HepG2 (cell line): ENCODE measurements around the gene UBXN6. TPM values are rescaled to one million over a fixed set of nuclear protein-coding genes. Genes with fewer than 3 reads are reported as not detected.

Experiments
- MZF1 ChIP-seq: sonication (generic); formaldehyde crosslinking; IDR thresholded peaks from 2 replicates; pipeline ENCODE4 v1.8.1; 2023; ENCODE audit warnings: mild to moderate bottlenecking, missing genetic modification reagents, borderline replicate concordance
- PITX1 ChIP-seq: sonication (generic); formaldehyde crosslinking; IDR thresholded peaks from 2 replicates; pipeline ENCODE4 v1.5.1; 2020; ENCODE audit warnings: mild to moderate bottlenecking, missing genetic modification reagents
- PTBP1 ChIP-seq: fragments of 200-400 bp; formaldehyde crosslinking; IDR thresholded peaks from 2 replicates; pipeline ENCODE4 v1.6.1; 2018; ENCODE audit warnings: low read length, low read depth; ENCODE audit not compliant: poor library complexity, severe bottlenecking
- SAP130 ChIP-seq: IDR thresholded peaks from 2 replicates; pipeline ENCODE4 v1.6.1; 2016; ENCODE audit warnings: low read depth
- TEAD3 ChIP-seq: optimal IDR thresholded peaks from 2 replicates; pipeline ENCODE3; 2016; ENCODE audit warnings: borderline replicate concordance
- U2AF2 ChIP-seq: fragments of 200-400 bp; formaldehyde crosslinking; IDR thresholded peaks from 2 replicates; pipeline ENCODE4 v1.6.1; 2017; ENCODE audit warnings: low read depth, mild to moderate bottlenecking, low read length
- ZKSCAN1 ChIP-seq: fragments of 150-350 bp; IDR thresholded peaks from 2 replicates; pipeline ENCODE4 v1.6.1; 2014; ENCODE audit warnings: low read length
- ZMAT3 ChIP-seq: sonication (generic); formaldehyde crosslinking; conservative IDR thresholded peaks from 2 replicates; pipeline ENCODE4 v1.7.0; 2021; ENCODE audit warnings: missing genetic modification reagents
- ZNF225 ChIP-seq: sonication (generic); formaldehyde crosslinking; IDR thresholded peaks from 2 replicates; pipeline ENCODE4 v1.4.0; 2020; ENCODE audit warnings: mild to moderate bottlenecking, missing genetic modification reagents
- ZNF24 ChIP-seq: fragments of 450-650 bp; IDR thresholded peaks from 2 replicates; pipeline ENCODE4 v1.6.1; 2017; ENCODE audit warnings: antibody characterized with exemption, mild to moderate bottlenecking
- ZNF30 ChIP-seq: sonication (generic); formaldehyde crosslinking; IDR thresholded peaks from 2 replicates; pipeline ENCODE4 v1.5.0; 2020; ENCODE audit warnings: mild to moderate bottlenecking, missing genetic modification reagents
- ZNF547 ChIP-seq: sonication (generic); formaldehyde crosslinking; IDR thresholded peaks from 2 replicates; pipeline ENCODE4 v1.5.1; 2020; ENCODE audit warnings: mild to moderate bottlenecking, missing genetic modification reagents
- polyA plus RNA-seq, 8 experiments: library from polyadenylated mRNA; depleted of rRNA in 3 of 8; stranded (reverse) in 7 of 8; unstranded in 1 of 8; fragments of >200 nt; fragmentation: Illumina TruSeq in 4 of 8; extraction: Trizol in 4 of 8; gene quantifications; 2 replicates each; pipeline versions ENCODE4 v1.2.1 to v1.2.3, GENCODE V29; 2011 to 2016; ENCODE audit warnings: low read depth in 4 of 8, missing spikeins in 1 of 8, mixed read lengths in 1 of 8; ENCODE audit not compliant: insufficient read depth in 1 of 8
- total RNA-seq, 5 experiments: library from RNA; depleted of rRNA; stranded (reverse); fragments of >200 nt; fragmentation: Illumina TruSeq; extraction: Trizol; gene quantifications; 2 replicates each; pipeline ENCODE4 v1.2.3, GENCODE V29; 2016; ENCODE audit warnings: low read depth in 1 of 5
- TF ChIP-seq, protein P1 (sequence below): sonication (generic); formaldehyde crosslinking; IDR thresholded peaks from 2 replicates; pipeline ENCODE4 v1.5.0; 2020; ENCODE audit warnings: missing genetic modification reagents
- TF ChIP-seq, protein P2 (sequence below): sonication (generic); formaldehyde crosslinking; IDR thresholded peaks from 2 replicates; pipeline ENCODE4 v1.4.0; 2020; ENCODE audit warnings: low read depth, missing genetic modification reagents
- TF ChIP-seq, protein P3 (sequence below): sonication (generic); formaldehyde crosslinking; IDR thresholded peaks from 2 replicates; pipeline ENCODE4 v1.5.0; 2020; ENCODE audit warnings: missing genetic modification reagents
- TF ChIP-seq, protein P4 (sequence below): sonication (generic); formaldehyde crosslinking; IDR thresholded peaks from 2 replicates; pipeline ENCODE4 v1.4.0; 2020; ENCODE audit warnings: missing genetic modification reagents
- TF ChIP-seq, protein P5 (sequence below), 2 experiments: sonication (generic) in 1 of 2; formaldehyde crosslinking in 1 of 2; IDR thresholded peaks; 2 replicates each; pipeline versions ENCODE4 v1.5.1 to v1.6.1; 2011 to 2020; ENCODE audit warnings: borderline replicate concordance in 1 of 2, low read depth in 1 of 2, low read length in 1 of 2, mild to moderate bottlenecking in 1 of 2, missing genetic modification reagents in 1 of 2, moderate library complexity in 1 of 2

UBXN6 gene
- total and polyA plus RNA-seq, 2 of the 13 experiments (the other 11 are each of a cell fraction or from before 2014, with no cell fraction given): 34.9 to 35.5 TPM

DNA sequence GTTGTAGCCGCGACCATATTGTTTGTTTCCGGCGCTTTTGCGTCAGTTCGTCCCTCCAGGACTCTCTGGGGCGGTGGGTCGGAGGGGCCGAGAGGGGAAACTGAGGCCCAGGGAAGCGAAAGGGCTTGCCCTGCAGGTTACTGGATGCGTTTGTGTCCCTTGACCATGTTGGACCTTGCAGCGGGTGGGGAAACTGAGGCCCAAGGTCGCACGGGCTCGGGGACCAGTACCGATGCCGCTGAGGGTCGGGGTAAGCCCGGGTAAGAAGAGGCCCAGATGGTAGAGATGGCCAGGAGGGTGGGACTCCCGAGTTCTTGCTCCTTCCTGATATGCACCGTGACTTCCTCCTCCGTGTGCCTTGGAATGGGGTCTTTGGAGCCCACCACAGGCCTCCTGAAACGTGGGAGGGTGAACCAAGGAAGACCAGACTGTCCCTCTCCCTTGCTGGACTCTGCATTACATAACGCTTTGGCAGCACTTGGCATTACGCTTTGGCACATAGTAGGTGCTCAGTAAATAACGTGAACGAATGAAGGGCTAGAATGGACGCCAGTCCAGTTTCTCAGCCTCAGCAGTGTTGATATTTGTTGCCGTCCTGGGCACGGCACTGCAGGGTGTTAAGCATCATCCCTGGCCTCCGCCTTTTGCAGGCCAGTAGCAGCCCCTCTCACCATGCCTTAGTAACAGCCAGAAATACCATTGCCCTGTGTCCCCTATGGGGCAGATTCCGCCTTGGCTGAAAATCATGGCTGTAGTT is 54.4 kb downstream of the UBXN6 start (continued):
- TF ChIP-seq, protein P1, sequence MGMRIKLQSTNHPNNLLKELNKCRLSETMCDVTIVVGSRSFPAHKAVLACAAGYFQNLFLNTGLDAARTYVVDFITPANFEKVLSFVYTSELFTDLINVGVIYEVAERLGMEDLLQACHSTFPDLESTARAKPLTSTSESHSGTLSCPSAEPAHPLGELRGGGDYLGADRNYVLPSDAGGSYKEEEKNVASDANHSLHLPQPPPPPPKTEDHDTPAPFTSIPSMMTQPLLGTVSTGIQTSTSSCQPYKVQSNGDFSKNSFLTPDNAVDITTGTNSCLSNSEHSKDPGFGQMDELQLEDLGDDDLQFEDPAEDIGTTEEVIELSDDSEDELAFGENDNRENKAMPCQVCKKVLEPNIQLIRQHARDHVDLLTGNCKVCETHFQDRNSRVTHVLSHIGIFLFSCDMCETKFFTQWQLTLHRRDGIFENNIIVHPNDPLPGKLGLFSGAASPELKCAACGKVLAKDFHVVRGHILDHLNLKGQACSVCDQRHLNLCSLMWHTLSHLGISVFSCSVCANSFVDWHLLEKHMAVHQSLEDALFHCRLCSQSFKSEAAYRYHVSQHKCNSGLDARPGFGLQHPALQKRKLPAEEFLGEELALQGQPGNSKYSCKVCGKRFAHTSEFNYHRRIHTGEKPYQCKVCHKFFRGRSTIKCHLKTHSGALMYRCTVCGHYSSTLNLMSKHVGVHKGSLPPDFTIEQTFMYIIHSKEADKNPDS (CRISPR knock-in tag): 0 out of 2 replicates have a peak, but pooled peaks have one; percentile 42
- TF ChIP-seq MZF1 (CRISPR knock-in tag): 0 out of 2 replicates have a peak, but pooled peaks have one; percentile 72
- TF ChIP-seq TEAD3 (CRISPR knock-in tag): no peak
- TF ChIP-seq ZKSCAN1: peak; percentile 96
- TF ChIP-seq ZNF30 (CRISPR knock-in tag): no peak
- no peak for TF ChIP-seq U2AF2
- TF ChIP-seq, protein P2, sequence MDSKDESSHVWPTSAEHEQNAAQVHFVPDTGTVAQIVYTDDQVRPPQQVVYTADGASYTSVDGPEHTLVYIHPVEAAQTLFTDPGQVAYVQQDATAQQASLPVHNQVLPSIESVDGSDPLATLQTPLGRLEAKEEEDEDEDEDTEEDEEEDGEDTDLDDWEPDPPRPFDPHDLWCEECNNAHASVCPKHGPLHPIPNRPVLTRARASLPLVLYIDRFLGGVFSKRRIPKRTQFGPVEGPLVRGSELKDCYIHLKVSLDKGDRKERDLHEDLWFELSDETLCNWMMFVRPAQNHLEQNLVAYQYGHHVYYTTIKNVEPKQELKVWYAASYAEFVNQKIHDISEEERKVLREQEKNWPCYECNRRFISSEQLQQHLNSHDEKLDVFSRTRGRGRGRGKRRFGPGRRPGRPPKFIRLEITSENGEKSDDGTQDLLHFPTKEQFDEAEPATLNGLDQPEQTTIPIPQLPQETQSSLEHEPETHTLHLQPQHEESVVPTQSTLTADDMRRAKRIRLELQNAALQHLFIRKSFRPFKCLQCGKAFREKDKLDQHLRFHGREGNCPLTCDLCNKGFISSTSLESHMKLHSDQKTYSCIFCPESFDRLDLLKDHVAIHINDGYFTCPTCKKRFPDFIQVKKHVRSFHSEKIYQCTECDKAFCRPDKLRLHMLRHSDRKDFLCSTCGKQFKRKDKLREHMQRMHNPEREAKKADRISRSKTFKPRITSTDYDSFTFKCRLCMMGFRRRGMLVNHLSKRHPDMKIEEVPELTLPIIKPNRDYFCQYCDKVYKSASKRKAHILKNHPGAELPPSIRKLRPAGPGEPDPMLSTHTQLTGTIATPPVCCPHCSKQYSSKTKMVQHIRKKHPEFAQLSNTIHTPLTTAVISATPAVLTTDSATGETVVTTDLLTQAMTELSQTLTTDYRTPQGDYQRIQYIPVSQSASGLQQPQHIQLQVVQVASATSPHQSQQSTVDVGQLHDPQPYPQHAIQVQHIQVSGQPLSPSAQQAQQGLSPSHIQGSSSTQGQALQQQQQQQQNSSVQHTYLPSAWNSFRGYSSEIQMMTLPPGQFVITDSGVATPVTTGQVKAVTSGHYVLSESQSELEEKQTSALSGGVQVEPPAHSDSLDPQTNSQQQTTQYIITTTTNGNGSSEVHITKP: no peak
- TF ChIP-seq, protein P3, sequence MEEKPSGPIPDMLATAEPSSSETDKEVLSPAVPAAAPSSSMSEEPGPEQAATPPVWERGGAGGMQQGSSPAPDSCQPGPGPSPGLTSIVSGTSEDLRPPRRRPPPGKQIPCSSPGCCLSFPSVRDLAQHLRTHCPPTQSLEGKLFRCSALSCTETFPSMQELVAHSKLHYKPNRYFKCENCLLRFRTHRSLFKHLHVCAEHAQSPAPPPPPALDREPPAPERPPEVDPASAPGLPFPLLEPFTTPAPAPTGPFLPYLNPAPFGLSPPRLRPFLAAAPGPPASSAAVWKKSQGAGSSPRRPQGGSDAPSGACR (CRISPR knock-in tag): 0 out of 2 replicates have a peak, but pooled peaks have one; percentile 30
- no peak for TF ChIP-seq ZNF225
- TF ChIP-seq ZMAT3: peak; percentile 48; the same call in 1 of the 2 replicates
- TF ChIP-seq, protein P4, sequence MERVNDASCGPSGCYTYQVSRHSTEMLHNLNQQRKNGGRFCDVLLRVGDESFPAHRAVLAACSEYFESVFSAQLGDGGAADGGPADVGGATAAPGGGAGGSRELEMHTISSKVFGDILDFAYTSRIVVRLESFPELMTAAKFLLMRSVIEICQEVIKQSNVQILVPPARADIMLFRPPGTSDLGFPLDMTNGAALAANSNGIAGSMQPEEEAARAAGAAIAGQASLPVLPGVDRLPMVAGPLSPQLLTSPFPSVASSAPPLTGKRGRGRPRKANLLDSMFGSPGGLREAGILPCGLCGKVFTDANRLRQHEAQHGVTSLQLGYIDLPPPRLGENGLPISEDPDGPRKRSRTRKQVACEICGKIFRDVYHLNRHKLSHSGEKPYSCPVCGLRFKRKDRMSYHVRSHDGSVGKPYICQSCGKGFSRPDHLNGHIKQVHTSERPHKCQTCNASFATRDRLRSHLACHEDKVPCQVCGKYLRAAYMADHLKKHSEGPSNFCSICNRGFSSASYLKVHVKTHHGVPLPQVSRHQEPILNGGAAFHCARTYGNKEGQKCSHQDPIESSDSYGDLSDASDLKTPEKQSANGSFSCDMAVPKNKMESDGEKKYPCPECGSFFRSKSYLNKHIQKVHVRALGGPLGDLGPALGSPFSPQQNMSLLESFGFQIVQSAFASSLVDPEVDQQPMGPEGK: no peak
- TF ChIP-seq ZNF24: peak; percentile 86
- TF ChIP-seq PITX1 (CRISPR knock-in tag): 0 out of 2 replicates have a peak, but pooled peaks have one; percentile 16
- 0 out of 2 replicates have a peak, but pooled peaks have one; percentile 21 for TF ChIP-seq SAP130
- TF ChIP-seq, protein P5, sequence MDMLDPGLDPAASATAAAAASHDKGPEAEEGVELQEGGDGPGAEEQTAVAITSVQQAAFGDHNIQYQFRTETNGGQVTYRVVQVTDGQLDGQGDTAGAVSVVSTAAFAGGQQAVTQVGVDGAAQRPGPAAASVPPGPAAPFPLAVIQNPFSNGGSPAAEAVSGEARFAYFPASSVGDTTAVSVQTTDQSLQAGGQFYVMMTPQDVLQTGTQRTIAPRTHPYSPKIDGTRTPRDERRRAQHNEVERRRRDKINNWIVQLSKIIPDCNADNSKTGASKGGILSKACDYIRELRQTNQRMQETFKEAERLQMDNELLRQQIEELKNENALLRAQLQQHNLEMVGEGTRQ (IDR thresholded peaks at IDR 0.05; ENCODE audit: low read depth, low read length): no peak
- TF ChIP-seq, protein P5 (CRISPR knock-in tag; IDR thresholded peaks at IDR 0.05; ENCODE audit: borderline replicate concordance): 0 out of 2 replicates have a peak, but pooled peaks have one; percentile 1
- no peak for TF ChIP-seq PTBP1
- TF ChIP-seq ZNF547 (CRISPR knock-in tag): peak; percentile 22; the same call in 1 of the 2 replicates
